ENCODE data around the gene STAG3. TPM values are rescaled to one million over a fixed set of nuclear protein-coding genes. Genes with fewer than 3 reads are reported as not detected.
"Not testable (repeated sequence)": the region's sequence is repeated elsewhere in the genome, so short reads cannot be mapped to it uniquely, and the experiment has no call there.

STAG3 gene
- total and polyA plus RNA-seq, 3 donors from 2014 or later, result 105 to 281 (median 224) TPM

DNA sequence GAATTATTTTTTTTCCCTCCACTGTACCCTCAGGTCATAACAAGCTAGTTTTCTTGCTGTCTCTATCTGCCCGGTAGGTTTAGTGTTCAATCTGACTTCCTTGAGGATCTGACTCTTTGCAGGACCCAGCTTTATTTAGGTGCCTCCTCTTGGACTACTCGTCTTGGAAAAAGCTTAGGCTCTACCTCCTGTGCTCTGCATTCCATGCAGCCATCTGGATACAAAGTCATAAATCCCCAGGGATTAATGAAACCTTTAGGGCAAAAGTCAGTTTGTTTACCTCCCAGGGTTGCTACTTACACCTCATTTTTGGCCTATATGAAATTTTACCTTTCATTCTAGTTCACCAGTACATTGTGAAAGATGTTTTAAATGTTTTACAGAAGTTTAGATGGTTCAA, 8.0 kb downstream of the STAG3 start:
- H3K36me3 ChIP-seq (ENCODE audit: low read depth, missing control alignments), result no peaks in the 10 kb centered on the region
- H3K27ac ChIP-seq, result no peak overlapping the region
- no peaks in the 10 kb centered on the region for H3K9me3 ChIP-seq
- TF ChIP-seq POLR2A (IDR thresholded peaks at IDR 0.05), result no peak
- TF ChIP-seq, protein P1, sequence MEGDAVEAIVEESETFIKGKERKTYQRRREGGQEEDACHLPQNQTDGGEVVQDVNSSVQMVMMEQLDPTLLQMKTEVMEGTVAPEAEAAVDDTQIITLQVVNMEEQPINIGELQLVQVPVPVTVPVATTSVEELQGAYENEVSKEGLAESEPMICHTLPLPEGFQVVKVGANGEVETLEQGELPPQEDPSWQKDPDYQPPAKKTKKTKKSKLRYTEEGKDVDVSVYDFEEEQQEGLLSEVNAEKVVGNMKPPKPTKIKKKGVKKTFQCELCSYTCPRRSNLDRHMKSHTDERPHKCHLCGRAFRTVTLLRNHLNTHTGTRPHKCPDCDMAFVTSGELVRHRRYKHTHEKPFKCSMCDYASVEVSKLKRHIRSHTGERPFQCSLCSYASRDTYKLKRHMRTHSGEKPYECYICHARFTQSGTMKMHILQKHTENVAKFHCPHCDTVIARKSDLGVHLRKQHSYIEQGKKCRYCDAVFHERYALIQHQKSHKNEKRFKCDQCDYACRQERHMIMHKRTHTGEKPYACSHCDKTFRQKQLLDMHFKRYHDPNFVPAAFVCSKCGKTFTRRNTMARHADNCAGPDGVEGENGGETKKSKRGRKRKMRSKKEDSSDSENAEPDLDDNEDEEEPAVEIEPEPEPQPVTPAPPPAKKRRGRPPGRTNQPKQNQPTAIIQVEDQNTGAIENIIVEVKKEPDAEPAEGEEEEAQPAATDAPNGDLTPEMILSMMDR (IDR thresholded peaks at IDR 0.05), result no peak
- no peak for DNase-seq
- no peaks in the 10 kb centered on the region for H3K27me3 ChIP-seq
- intact Hi-C loops (cut with DNase I; ENCODE audit: low total_unique reads), result no loop called here
- WGBS, 2 donors, result 78 to 84% methylated on average over 2 of the region's 2 CpGs
- no peak overlapping the region for H3K4me3 ChIP-seq
- no peaks in the 10 kb centered on the region for H3K4me1 ChIP-seq

DNA sequence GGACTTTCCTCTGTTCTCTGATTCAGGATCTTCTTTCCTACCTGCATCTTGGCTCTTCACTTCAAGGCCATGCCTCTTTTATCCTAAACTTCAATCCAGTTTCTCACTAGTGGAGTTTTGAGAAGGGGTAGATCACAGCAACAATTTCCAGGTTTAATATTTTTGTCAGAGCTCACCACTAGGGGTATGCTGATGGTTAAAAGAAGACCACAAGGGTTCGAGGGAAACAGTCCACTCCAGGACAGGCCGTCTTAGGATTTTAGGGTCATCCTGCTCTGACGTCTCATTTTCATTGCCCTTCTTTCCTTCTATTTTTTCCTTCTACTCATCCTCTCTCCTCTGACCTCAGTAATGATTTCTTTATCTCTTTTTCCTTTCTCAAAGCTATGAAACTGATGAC, 11.3 kb downstream of the STAG3 start:
- no peaks in the 10 kb centered on the region for H3K4me1 ChIP-seq
- H3K36me3 ChIP-seq (ENCODE audit: low read depth, missing control alignments), result no peaks in the 10 kb centered on the region
- no peaks in the 10 kb centered on the region for H3K27me3 ChIP-seq
- WGBS, 2 donors, result 82 to 85% methylated on average over 3 of the region's 3 CpGs
- DNase-seq, result no peak
- intact Hi-C loops (cut with DNase I; ENCODE audit: low total_unique reads), result no loop called here
- no peak overlapping the region for H3K27ac ChIP-seq
- H3K4me3 ChIP-seq, result no peak overlapping the region
- H3K9me3 ChIP-seq, result no peaks in the 10 kb centered on the region
- TF ChIP-seq, protein P1 (IDR thresholded peaks at IDR 0.05), result no peak
- no peak for TF ChIP-seq POLR2A (IDR thresholded peaks at IDR 0.05)

DNA sequence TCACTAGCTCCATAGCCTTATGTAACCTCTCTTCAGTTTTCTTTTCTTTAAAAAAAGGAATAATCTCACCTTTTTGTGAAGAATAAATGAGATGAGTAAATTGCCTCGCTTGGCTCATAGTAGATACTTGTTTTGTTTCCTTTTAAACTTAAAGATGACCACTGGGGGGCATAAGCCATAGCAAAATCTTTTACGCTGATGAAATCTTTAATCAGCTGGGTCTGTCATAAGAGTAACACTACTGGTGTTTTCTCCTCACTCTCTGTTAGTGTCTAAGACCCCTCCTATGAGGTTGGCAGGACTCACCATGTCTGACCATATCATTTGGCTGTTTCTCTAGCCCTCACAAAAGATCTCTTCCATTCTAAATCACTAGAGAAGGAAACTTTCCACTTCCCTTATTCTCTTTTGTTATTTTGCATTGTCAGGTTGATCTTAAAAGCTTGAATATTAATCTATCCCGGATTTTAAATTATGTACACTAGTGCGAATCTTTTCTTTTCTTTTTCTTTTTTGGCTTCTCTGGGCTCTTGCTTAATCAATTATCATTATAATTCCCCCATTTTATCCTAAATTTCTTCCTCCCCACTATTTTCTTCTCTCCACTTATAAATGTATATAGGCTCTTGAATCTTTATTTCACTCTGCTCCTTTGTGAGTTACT, 12.5 kb downstream of the STAG3 start:
- Histone ChIP-seq H3K27me3 (no peaks in the 10 kb centered on the region), H3K27ac (no peak overlapping the region), H3K4me3 (no peak overlapping the region), H3K36me3 (ENCODE audit: low read depth, missing control alignments) (no peaks in the 10 kb centered on the region), H3K4me1 (no peaks in the 10 kb centered on the region), H3K9me3 (no peaks in the 10 kb centered on the region)
- no peak for DNase-seq
- TF ChIP-seq POLR2A (IDR thresholded peaks at IDR 0.05), result no peak
- TF ChIP-seq, protein P1 (IDR thresholded peaks at IDR 0.05), result peak in 2 of 3 experiments; percentile 23 to 53
- intact Hi-C loops (cut with DNase I; ENCODE audit: low total_unique reads), result no loop called here
- 68 to 76% methylated on average over 4 of the region's 4 CpGs for WGBS, 2 donors

DNA sequence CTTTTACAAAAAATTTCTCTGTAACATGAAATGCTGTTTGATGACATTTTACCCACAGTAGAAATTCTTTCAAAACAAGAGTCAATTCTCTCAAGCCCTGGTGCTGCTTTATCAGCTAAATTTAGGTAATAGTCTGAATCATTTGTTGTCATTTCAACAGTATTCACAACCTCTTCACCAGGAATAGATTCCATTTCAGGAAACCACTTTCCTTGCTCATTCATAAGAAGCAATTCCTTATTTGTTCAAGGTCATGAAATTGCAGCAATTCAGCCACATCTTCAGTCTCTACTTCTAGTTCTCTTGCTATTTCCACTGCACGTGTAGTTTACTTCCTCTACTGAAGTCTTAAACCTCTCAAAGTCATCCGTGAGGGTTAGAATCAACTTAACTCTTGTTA, 14.1 kb downstream of the STAG3 start:
- 40 to 61% methylated on average over 2 of the region's 2 CpGs for WGBS, 2 donors
- no peaks in the 10 kb centered on the region for H3K27me3 ChIP-seq
- H3K27ac ChIP-seq, result no peak overlapping the region
- no peak overlapping the region for H3K4me3 ChIP-seq
- H3K9me3 ChIP-seq, result no peaks in the 10 kb centered on the region
- intact Hi-C loops (cut with DNase I; ENCODE audit: low total_unique reads), result no loop called here
- H3K4me1 ChIP-seq, result no peaks in the 10 kb centered on the region
- DNase-seq, result no peak
- TF ChIP-seq, protein P1 (IDR thresholded peaks at IDR 0.05), result no peak
- TF ChIP-seq POLR2A (IDR thresholded peaks at IDR 0.05), result no peak
- no peaks in the 10 kb centered on the region for H3K36me3 ChIP-seq (ENCODE audit: low read depth, missing control alignments)

DNA sequence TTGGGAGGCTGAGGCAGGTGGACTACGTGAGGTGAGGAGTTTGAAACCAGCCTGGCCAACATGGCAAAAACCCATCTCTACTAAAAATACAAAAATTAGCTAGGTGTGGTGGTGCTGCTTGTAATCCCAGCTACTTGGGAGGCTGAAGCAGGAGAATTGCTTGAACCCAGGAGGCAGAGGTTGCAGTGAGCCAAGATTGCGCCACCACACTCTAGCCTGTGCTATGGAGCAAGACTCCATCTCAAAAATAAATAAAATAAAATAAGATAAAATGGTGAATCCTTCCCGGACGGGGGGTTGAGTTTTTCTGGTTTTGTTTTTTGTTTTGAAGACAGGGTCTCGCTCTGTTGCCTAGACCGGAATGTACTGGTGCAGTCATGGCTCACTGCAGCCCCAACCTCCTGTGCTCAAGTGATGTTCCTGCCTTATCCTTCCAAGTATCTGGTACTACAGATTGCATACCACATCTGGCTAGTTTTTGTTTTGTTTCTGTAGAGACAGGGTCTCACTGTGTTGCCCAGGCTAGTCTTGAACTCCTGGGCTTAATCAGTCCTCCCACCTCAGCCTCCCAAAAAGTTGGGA, 14.7 kb downstream of the STAG3 start:
- WGBS, 2 donors, result 93 to 95% methylated on average over 6 of the region's 6 CpGs
- H3K36me3 ChIP-seq (ENCODE audit: low read depth, missing control alignments); H3K9me3 ChIP-seq; DNase-seq; H3K4me1 ChIP-seq; H3K27ac ChIP-seq; intact Hi-C loops (cut with DNase I; ENCODE audit: low total_unique reads); H3K4me3 ChIP-seq; H3K27me3 ChIP-seq: not testable (repeated sequence)
